Ramos (cell line): Measurements from ENCODE around the gene NR1I2.

Experiments
- in situ Hi-C: fragments of 300-500 bp; cut with MboI; formaldehyde crosslinking; loops from one replicate; pipeline ENCODE4 v1.14.3; 2022; ENCODE audit warnings: low sequenced_read_pairs; ENCODE audit not compliant: unreplicated experiment

The NR1I2 gene

GRCh38 chr3:119817583-119818363 is 35.9 kb downstream of the NR1I2 start:
- in situ Hi-C loops, result no loop called here

- in situ Hi-C loops, result no loop called here
These were observed 37.0 kb downstream of the NR1I2 start for GRCh38 chr3:119818937-119819336.

- in situ Hi-C loops, result no loop called here
These were observed 37.9 kb downstream of the NR1I2 start for GRCh38 chr3:119819806-119820205.

- in situ Hi-C loops, result no loop called here
These were observed 43.9 kb downstream of the NR1I2 start for GRCh38 chr3:119825820-119826219.

- in situ Hi-C loops, result no loop called here
These were observed 45.1 kb downstream of the NR1I2 start for GRCh38 chr3:119826711-119827608.

GRCh38 chr3:119829420-119829819 is 47.5 kb downstream of the NR1I2 start:
- in situ Hi-C loops, result no loop called here

GRCh38 chr3:119831022-119831421 is 49.1 kb downstream of the NR1I2 start:
- in situ Hi-C loops, result no loop called here

GRCh38 chr3:119831941-119832371 is 50.1 kb downstream of the NR1I2 start:
- in situ Hi-C loops, result no loop called here

GRCh38 chr3:119834754-119835370 is 53.0 kb downstream of the NR1I2 start:
- in situ Hi-C loops, result no loop called here

GRCh38 chr3:119835556-119835955 is 53.7 kb downstream of the NR1I2 start:
- in situ Hi-C loops, result no loop called here

GRCh38 chr3:119841808-119842471 is 60.0 kb downstream of the NR1I2 start:
- in situ Hi-C loops, result no loop called here

GRCh38 chr3:119849126-119849525 is 67.2 kb downstream of the NR1I2 start:
- in situ Hi-C loops, result no loop called here

GRCh38 chr3:119856695-119857094 is 74.8 kb downstream of the NR1I2 start:
- in situ Hi-C loops, result no loop called here

GRCh38 chr3:119858957-119859356 is 77.1 kb downstream of the NR1I2 start:
- in situ Hi-C loops, result no loop called here

- in situ Hi-C loops, result no loop called here
These were observed 77.8 kb downstream of the NR1I2 start for GRCh38 chr3:119859728-119860127.

- in situ Hi-C loops, result no loop called here
These were observed 79.8 kb downstream of the NR1I2 start for GRCh38 chr3:119861681-119862080.

- in situ Hi-C loops, result no loop called here
These were observed 80.7 kb downstream of the NR1I2 start for GRCh38 chr3:119862616-119863015.

- in situ Hi-C loops, result no loop called here
These were observed 82.6 kb downstream of the NR1I2 start for GRCh38 chr3:119864476-119864875.
